SK-N-DZ (cell line): ENCODE data around the gene DCXR.

ENCODE experiments used
- DNase-seq: peaks from one replicate; pipeline ENCODE4 v3.0.0-alpha.2; 2015; ENCODE audit warnings: low spot score

The DCXR gene

GRCh38 chr17:82073446-82073845 is 35.9 kb upstream of the DCXR start:
- no peak for DNase-seq

- DNase-seq, result no peak
These were observed 35.3 kb upstream of the DCXR start for GRCh38 chr17:82072827-82073226.

GRCh38 chr17:82070611-82071010 is 33.1 kb upstream of the DCXR start:
- DNase-seq, result no peak

- peak; percentile 56 for DNase-seq
These were observed 28.3 kb upstream of the DCXR start, which contains the start of gene DUS1L for GRCh38 chr17:82065638-82066303. Gene DUS1L (minus strand): TSS chr17:82065804. CDS start chr17:82065059, 745 bp downstream.

- DNase-seq, result no peak
These were observed 27.7 kb upstream of the DCXR start for GRCh38 chr17:82065193-82065637.

- no peak for DNase-seq
These were observed 27.1 kb upstream of the DCXR start for GRCh38 chr17:82064433-82065192.

GRCh38 chr17:82063424-82064415 is 26.2 kb upstream of the DCXR start:
- no peak for DNase-seq

- DNase-seq, result no peak
These were observed 25.5 kb upstream of the DCXR start for GRCh38 chr17:82062984-82063368.

- DNase-seq, result no peak
These were observed 24.8 kb upstream of the DCXR start for GRCh38 chr17:82062076-82062983.

GRCh38 chr17:82061047-82061925 is 23.8 kb upstream of the DCXR start:
- DNase-seq, result no peak

GRCh38 chr17:82060614-82061013 is 23.1 kb upstream of the DCXR start:
- DNase-seq, result no peak

GRCh38 chr17:82060001-82060380 is 22.5 kb upstream of the DCXR start:
- DNase-seq, result no peak

GRCh38 chr17:82059272-82060000 is 21.9 kb upstream of the DCXR start:
- DNase-seq, result no peak

GRCh38 chr17:82058855-82059249 is 21.4 kb upstream of the DCXR start:
- no peak for DNase-seq

GRCh38 chr17:82058230-82058854 is 20.8 kb upstream of the DCXR start:
- no peak for DNase-seq

GRCh38 chr17:82056729-82057621 is 19.5 kb upstream of the DCXR start:
- no peak for DNase-seq

- no peak for DNase-seq
These were observed 18.6 kb upstream of the DCXR start for GRCh38 chr17:82055965-82056728.
